ENCODE measurements around the gene MTARC2. TPM values are rescaled to one million over a fixed set of nuclear protein-coding genes. Genes with fewer than 3 reads are reported as not detected.

The MTARC2 gene
- total and polyA plus RNA-seq, 2 of the 13 experiments (the other 11 are each of a cell fraction or from before 2014, with no cell fraction given): 8.5 to 10.1 TPM

DNA sequence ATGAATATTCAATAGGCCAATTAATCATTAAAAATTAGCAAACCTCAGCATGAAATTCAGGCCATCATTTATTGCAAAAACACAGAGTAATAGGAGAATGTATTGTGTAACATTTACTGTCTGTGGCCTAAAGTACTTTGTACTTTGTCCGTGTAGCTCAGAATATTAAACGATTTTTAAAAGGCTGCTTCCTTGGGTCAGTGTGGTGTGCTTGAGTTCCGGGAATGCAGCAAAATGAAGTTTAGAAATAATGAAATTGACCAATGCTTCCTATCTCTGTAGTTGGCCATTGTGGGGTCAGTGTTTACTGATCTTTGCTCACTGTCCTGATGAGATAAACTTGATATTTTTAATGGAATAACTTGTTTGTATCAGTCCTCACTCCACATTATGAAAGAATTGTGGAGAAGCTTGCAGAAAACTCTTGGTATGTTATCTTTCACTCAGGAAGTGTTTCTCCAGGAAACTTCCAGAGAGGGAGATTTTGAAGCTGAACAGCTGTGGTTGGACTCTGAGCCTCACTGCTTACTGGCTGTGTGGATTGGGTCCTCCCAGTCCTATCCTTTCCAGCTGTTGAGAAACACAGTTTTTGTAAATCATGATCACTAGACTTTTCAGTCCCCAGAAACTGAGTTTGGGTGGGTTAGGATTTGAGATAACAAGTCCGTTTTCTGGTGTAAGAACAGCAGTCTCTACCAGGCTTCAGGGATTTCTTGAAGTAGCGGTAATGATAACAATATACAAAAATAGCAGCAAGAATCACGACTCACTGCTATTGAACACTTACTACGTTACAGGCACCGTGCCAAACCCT, 19.4 kb downstream of the MTARC2 start (continued):
- TF ChIP-seq, protein P1, sequence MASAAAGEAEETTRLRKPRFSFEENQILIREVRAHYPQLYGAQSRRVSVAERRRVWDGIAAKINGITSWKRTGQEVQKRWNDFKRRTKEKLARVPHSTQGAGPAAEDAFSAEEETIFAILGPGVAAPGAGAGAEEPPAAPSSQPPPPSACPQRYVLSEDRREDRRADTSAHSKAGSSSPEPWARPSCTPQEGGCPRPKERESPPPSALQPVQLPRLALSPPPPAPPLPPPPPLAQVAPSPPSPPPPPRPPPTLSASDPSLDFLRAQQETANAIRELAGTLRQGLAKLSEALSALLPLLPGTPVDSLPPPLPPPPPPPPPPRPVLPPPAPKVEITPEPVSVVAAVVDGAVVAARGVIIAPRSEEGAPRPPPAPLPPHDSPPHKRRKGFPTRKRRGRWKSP (CRISPR knock-in tag; IDR thresholded peaks at IDR 0.05): no peak
- TF ChIP-seq CEBPB (IDR thresholded peaks at IDR 0.05; ENCODE audit: borderline replicate concordance, low read depth, low read length): peak; percentile 98
- no peak for TF ChIP-seq NPAS2 (CRISPR knock-in tag; IDR thresholded peaks at IDR 0.05; ENCODE audit: borderline replicate concordance)
- TF ChIP-seq, protein P2, sequence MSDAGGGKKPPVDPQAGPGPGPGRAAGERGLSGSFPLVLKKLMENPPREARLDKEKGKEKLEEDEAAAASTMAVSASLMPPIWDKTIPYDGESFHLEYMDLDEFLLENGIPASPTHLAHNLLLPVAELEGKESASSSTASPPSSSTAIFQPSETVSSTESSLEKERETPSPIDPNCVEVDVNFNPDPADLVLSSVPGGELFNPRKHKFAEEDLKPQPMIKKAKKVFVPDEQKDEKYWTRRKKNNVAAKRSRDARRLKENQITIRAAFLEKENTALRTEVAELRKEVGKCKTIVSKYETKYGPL (CRISPR knock-in tag; IDR thresholded peaks at IDR 0.05): 0 out of 2 replicates have a peak, but pooled peaks have one; percentile 21
- TF ChIP-seq ZNF644 (CRISPR knock-in tag; IDR thresholded peaks at IDR 0.05; ENCODE audit: low read depth): peak; percentile 9; the same call in 1 of the 2 replicates
- peak; percentile 78 for TF ChIP-seq NCOA2 (CRISPR knock-in tag; IDR thresholded peaks at IDR 0.05)
- TF ChIP-seq, protein P3, sequence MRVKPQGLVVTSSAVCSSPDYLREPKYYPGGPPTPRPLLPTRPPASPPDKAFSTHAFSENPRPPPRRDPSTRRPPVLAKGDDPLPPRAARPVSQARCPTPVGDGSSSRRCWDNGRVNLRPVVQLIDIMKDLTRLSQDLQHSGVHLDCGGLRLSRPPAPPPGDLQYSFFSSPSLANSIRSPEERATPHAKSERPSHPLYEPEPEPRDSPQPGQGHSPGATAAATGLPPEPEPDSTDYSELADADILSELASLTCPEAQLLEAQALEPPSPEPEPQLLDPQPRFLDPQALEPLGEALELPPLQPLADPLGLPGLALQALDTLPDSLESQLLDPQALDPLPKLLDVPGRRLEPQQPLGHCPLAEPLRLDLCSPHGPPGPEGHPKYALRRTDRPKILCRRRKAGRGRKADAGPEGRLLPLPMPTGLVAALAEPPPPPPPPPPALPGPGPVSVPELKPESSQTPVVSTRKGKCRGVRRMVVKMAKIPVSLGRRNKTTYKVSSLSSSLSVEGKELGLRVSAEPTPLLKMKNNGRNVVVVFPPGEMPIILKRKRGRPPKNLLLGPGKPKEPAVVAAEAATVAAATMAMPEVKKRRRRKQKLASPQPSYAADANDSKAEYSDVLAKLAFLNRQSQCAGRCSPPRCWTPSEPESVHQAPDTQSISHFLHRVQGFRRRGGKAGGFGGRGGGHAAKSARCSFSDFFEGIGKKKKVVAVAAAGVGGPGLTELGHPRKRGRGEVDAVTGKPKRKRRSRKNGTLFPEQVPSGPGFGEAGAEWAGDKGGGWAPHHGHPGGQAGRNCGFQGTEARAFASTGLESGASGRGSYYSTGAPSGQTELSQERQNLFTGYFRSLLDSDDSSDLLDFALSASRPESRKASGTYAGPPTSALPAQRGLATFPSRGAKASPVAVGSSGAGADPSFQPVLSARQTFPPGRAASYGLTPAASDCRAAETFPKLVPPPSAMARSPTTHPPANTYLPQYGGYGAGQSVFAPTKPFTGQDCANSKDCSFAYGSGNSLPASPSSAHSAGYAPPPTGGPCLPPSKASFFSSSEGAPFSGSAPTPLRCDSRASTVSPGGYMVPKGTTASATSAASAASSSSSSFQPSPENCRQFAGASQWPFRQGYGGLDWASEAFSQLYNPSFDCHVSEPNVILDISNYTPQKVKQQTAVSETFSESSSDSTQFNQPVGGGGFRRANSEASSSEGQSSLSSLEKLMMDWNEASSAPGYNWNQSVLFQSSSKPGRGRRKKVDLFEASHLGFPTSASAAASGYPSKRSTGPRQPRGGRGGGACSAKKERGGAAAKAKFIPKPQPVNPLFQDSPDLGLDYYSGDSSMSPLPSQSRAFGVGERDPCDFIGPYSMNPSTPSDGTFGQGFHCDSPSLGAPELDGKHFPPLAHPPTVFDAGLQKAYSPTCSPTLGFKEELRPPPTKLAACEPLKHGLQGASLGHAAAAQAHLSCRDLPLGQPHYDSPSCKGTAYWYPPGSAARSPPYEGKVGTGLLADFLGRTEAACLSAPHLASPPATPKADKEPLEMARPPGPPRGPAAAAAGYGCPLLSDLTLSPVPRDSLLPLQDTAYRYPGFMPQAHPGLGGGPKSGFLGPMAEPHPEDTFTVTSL (CRISPR knock-in tag; IDR thresholded peaks at IDR 0.05; ENCODE audit: borderline replicate concordance): peak; percentile 78; the same call in 1 of the 2 replicates
- peak; percentile 73; the same call in 1 of the 2 replicates for TF ChIP-seq EHMT2 (IDR thresholded peaks at IDR 0.05; ENCODE audit: borderline replicate concordance, low read depth, low read length)
- peak; percentile 81 for TF ChIP-seq MAFF (IDR thresholded peaks at IDR 0.05; ENCODE audit: low read depth, low read length)
- peak; percentile 59; the same call in 1 of the 2 replicates for TF ChIP-seq FOXA3 (CRISPR knock-in tag; IDR thresholded peaks at IDR 0.05)
- TF ChIP-seq, protein P4, sequence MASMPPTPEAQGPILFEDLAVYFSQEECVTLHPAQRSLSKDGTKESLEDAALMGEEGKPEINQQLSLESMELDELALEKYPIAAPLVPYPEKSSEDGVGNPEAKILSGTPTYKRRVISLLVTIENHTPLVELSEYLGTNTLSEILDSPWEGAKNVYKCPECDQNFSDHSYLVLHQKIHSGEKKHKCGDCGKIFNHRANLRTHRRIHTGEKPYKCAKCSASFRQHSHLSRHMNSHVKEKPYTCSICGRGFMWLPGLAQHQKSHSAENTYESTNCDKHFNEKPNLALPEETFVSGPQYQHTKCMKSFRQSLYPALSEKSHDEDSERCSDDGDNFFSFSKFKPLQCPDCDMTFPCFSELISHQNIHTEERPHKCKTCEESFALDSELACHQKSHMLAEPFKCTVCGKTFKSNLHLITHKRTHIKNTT (CRISPR knock-in tag; IDR thresholded peaks at IDR 0.05): no peak
- TF ChIP-seq NCOR1 (IDR thresholded peaks at IDR 0.05; ENCODE audit: borderline replicate concordance, low read length): peak; percentile 94
- TF ChIP-seq ZNF557 (CRISPR knock-in tag; IDR thresholded peaks at IDR 0.05): no peak
- TF ChIP-seq, protein P5, sequence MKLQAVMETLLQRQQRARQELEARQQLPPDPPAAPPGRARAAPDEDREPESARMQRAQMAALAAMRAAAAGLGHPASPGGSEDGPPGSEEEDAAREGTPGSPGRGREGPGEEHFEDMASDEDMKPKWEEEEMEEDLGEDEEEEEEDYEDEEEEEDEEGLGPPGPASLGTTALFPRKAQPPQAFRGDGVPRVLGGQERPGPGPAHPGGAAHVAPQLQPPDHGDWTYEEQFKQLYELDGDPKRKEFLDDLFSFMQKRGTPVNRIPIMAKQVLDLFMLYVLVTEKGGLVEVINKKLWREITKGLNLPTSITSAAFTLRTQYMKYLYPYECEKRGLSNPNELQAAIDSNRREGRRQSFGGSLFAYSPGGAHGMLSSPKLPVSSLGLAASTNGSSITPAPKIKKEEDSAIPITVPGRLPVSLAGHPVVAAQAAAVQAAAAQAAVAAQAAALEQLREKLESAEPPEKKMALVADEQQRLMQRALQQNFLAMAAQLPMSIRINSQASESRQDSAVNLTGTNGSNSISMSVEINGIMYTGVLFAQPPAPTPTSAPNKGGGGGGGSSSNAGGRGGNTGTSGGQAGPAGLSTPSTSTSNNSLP (IDR thresholded peaks at IDR 0.05; ENCODE audit: low read depth, low read length): 0 out of 2 replicates have a peak, but pooled peaks have one; percentile 27
- TF ChIP-seq SALL2 (CRISPR knock-in tag; IDR thresholded peaks at IDR 0.05): 0 out of 2 replicates have a peak, but pooled peaks have one; percentile 32
- peak; percentile 64 for TF ChIP-seq ISL2 (CRISPR knock-in tag; IDR thresholded peaks at IDR 0.05)
- peak in 1 of 2 experiments; percentile 28; a peak in 1 of 4 replicates for TF ChIP-seq KLF16 (CRISPR knock-in tag; IDR thresholded peaks at IDR 0.05)
- TF ChIP-seq TBP (CRISPR knock-in tag; IDR thresholded peaks at IDR 0.05): no peak

Measured in HepG2 (cell line).